K562 (cell line): ENCODE measurements around the gene VAC14. TPM values are rescaled to one million over a fixed set of nuclear protein-coding genes. Genes with fewer than 3 reads are reported as not detected.

Experiments used
- ATAC-seq: fragments of 200-7000 bp; cut with Tn5 transposase; 3 replicates; pipeline ENCODE4 v1.9.1; 2020; ENCODE audit warnings: moderate library complexity
- BruUV-seq: library from RNA; stranded (reverse); fragments of 400-500 nt; replicated peaks from 2 replicates; lab custom pipeline; 2021; lab: Mats Ljungman, UMichigan
- CTCF ChIA-PET: fragments of 300-600 bp; formaldehyde crosslinking; extraction: SDS; loops from one replicate; lab custom pipeline; 2021; ENCODE audit warnings: low intra/inter-chr PET ratio; lab: Yijun Ruan, JAX
- POLR2A ChIA-PET: fragments of 300-600, 350-650 bp; sonication (Branson Sonifier 250); formaldehyde crosslinking; extraction: SDS; loops from one replicate; lab custom pipeline; 2021; ENCODE audit warnings: antibody characterized with exemption, inconsistent platforms; lab: Yijun Ruan, JAX
- DNase-seq, 4 experiments: peaks; one replicate each; pipeline versions ENCODE4 v3.0.0 to v3.0.0-alpha.2; 2011 to 2018; ENCODE audit warnings: low spot score in 3 of 4, mixed read lengths in 3 of 4; ENCODE audit errors: extremely low read depth in 1 of 4
- FAIRE-seq: peaks from 2 replicates; lab custom pipeline; 2011; peaks lifted over from hg19 to GRCh38; lab: Jason Lieb, UNC
- H2AFZ ChIP-seq: 2 replicates; pipeline ENCODE4 v1.6.0; 2011; ENCODE audit warnings: low read depth, low read length, control low read depth, inconsistent platforms
- H3K27ac ChIP-seq: fragments of 200-600 bp; 3 replicates; pipeline ENCODE4 v1.8.0; 2011; ENCODE audit warnings: low read depth, mild to moderate bottlenecking, control low read depth, inconsistent platforms, low read length, moderate library complexity, mixed read lengths; ENCODE audit errors: extremely low read depth
- H3K27me3 ChIP-seq, 2 experiments: fragments of 300-600 bp in 1 of 2; 2 replicates in 1 of 2; 3 replicates in 1 of 2; pipeline versions ENCODE4 v1.6.0 to v1.8.0; 2011; ENCODE audit warnings: inconsistent platforms in 2 of 2, low read length in 2 of 2, mild to moderate bottlenecking in 1 of 2, mixed read lengths in 1 of 2, moderate library complexity in 1 of 2; ENCODE audit not compliant: control insufficient read depth in 2 of 2, insufficient read depth in 2 of 2
- H3K36me3 ChIP-seq: fragments of 300-600 bp; 3 replicates; pipeline ENCODE4 v1.8.0; 2011; ENCODE audit warnings: mild to moderate bottlenecking, low read length, inconsistent platforms; ENCODE audit not compliant: control insufficient read depth, insufficient read depth
- H3K4me1 ChIP-seq, 2 experiments: fragments of 200-600 bp in 1 of 2; replicated peaks in 1 of 2; 2 replicates in 1 of 2; 3 replicates in 1 of 2; pipeline versions ENCODE4 v1.5.1 to v1.8.0; 2011; ENCODE audit warnings: inconsistent platforms in 2 of 2, low read length in 2 of 2, mild to moderate bottlenecking in 1 of 2, mixed read lengths in 1 of 2, moderate library complexity in 1 of 2; ENCODE audit not compliant: control insufficient read depth in 2 of 2, insufficient read depth in 2 of 2
- H3K4me2 ChIP-seq: 2 replicates; pipeline ENCODE4 v1.6.1; 2011; ENCODE audit warnings: low read length, control low read depth, inconsistent platforms, mixed read lengths; ENCODE audit not compliant: insufficient read depth
- H3K4me3 ChIP-seq: fragments of 200-600 bp; sonication (generic), shearing (Covaris generic); 2 replicates; pipeline ENCODE4 v1.5.1; 2016; ENCODE audit warnings: control low read depth, inconsistent platforms
- H3K79me2 ChIP-seq: fragments of 200-600 bp; 3 replicates; pipeline ENCODE4 v1.8.0; 2011; ENCODE audit warnings: low read length, inconsistent platforms; ENCODE audit not compliant: control insufficient read depth, insufficient read depth
- H3K9ac ChIP-seq, 2 experiments: 2 replicates each; pipeline versions ENCODE4 v1.6.0 to v1.6.1; 2011; ENCODE audit warnings: low read depth in 2 of 2, low read length in 2 of 2, control low read depth in 1 of 2, inconsistent platforms in 1 of 2, mild to moderate bottlenecking in 1 of 2, mixed read lengths in 1 of 2; ENCODE audit not compliant: insufficient read depth in 1 of 2
- H3K9me1 ChIP-seq: one replicate; pipeline ENCODE4 v1.6.0; 2011; ENCODE audit warnings: inconsistent platforms, mild to moderate bottlenecking, low read length, moderate library complexity; ENCODE audit not compliant: control insufficient read depth, insufficient read depth
- H3K9me3 ChIP-seq: replicated peaks from 2 replicates; pipeline ENCODE4 v1.5.1; 2011; ENCODE audit warnings: low read depth, low read length, inconsistent platforms; ENCODE audit not compliant: control insufficient read depth, insufficient read depth
- H4K20me1 ChIP-seq: replicated peaks from 2 replicates; pipeline ENCODE4 v1.6.1; 2011; ENCODE audit warnings: low read length, inconsistent platforms, mixed read lengths; ENCODE audit not compliant: control insufficient read depth, insufficient read depth
- ATF3 ChIP-seq, 2 experiments: fragments of 450-650 bp in 1 of 2; sonication (generic) in 1 of 2; formaldehyde crosslinking in 1 of 2; IDR thresholded peaks in 1 of 2; conservative IDR thresholded peaks in 1 of 2; 2 replicates each; pipeline versions ENCODE4 v1.6.1 to v1.8.1; 2016 to 2023; ENCODE audit warnings: mild to moderate bottlenecking in 2 of 2, moderate library complexity in 2 of 2, inconsistent platforms in 1 of 2, missing genetic modification reagents in 1 of 2
- BRD4 ChIP-seq: fragments of 200-600 bp; sonication (generic); IDR thresholded peaks from 2 replicates; pipeline ENCODE4 v1.6.1; 2017; ENCODE audit warnings: inconsistent platforms
- CBFB ChIP-seq: sonication (generic); formaldehyde crosslinking; IDR thresholded peaks from 2 replicates; pipeline ENCODE4 v1.4.0; 2020; ENCODE audit warnings: mild to moderate bottlenecking, missing genetic modification reagents
- CEBPG ChIP-seq, 3 experiments: fragments of 200-800 bp in 1 of 3; sonication (Bioruptor generic) in 1 of 3; sonication (generic) in 1 of 3; formaldehyde crosslinking in 1 of 3; IDR thresholded peaks in 2 of 3; conservative IDR thresholded peaks in 1 of 3; 2 replicates each; pipeline versions ENCODE4 v1.6.1 to v1.8.0; 2016 to 2022; ENCODE audit warnings: missing compliant biosample characterization in 2 of 3, missing genetic modification characterization in 2 of 3, mild to moderate bottlenecking in 1 of 3, missing genetic modification reagents in 1 of 3
- EZH2 ChIP-seq: IDR thresholded peaks from 2 replicates; pipeline ENCODE4 v1.6.1; 2012; ENCODE audit warnings: low read depth, mild to moderate bottlenecking, inconsistent platforms, low read length, borderline replicate concordance
- PTRF ChIP-seq: fragments of 450-650 bp; IDR thresholded peaks from 2 replicates; pipeline ENCODE4 v1.6.1; 2016; ENCODE audit warnings: mild to moderate bottlenecking, missing genetic modification characterization, missing compliant biosample characterization
- RNF2 ChIP-seq: sonication (generic); IDR thresholded peaks from 2 replicates; pipeline ENCODE4 v1.6.1; 2016
- U2AF1 ChIP-seq: fragments of 200-400 bp; formaldehyde crosslinking; optimal IDR thresholded peaks from 2 replicates; pipeline ENCODE3; 2017; ENCODE audit warnings: mild to moderate bottlenecking, low read depth, low read length, moderate library complexity
- YBX1 ChIP-seq: fragments of 450-650 bp; IDR thresholded peaks from 2 replicates; pipeline ENCODE4 v1.7.1; 2016; ENCODE audit warnings: mild to moderate bottlenecking
- WGBS: fragments of 100-300 bp; shearing (Covaris generic); methylation state at CpG from one replicate; pipeline ENCODE4 v1.1.6; 2016; ENCODE audit warnings: low coverage, mixed read lengths; ENCODE audit not compliant: insufficient coverage; ENCODE audit errors: missing lambda C conversion rate; 5-methylcytosine and 5-hydroxymethylcytosine counted together
- in situ Hi-C: fragments of 300-500 bp; cut with MboI; formaldehyde crosslinking; loops from 4 replicates; pipeline ENCODE4 v1.15.0; 2018; ENCODE audit warnings: inconsistent platforms, mixed read lengths
- intact Hi-C: fragments of 100-400 bp; cut with micrococcal nuclease; formaldehyde crosslinking; loops from 2 replicates; pipeline ENCODE4 v1.14.2; 2022
- polyA plus RNA-seq, 8 experiments: library from polyadenylated mRNA; depleted of rRNA in 4 of 8; stranded (reverse) in 5 of 8; unstranded in 3 of 8; fragments of >200 nt; fragmentation: Nextera tagmentation in 2 of 8; fragmentation: Illumina TruSeq in 1 of 8; extraction: Ambion mirVana in 2 of 8; extraction: Trizol in 1 of 8; gene quantifications; 2 replicates each; pipeline versions ENCODE4 v1.2.1 to v1.2.3, GENCODE V29; 2011 to 2014; ENCODE audit warnings: inconsistent platforms in 1 of 8, missing spikeins in 1 of 8
- total RNA-seq, 7 experiments: library from RNA; depleted of rRNA in 6 of 7; stranded (reverse); fragments of >200 nt in 6 of 7; fragmentation: Illumina TruSeq in 2 of 7; extraction: Trizol in 2 of 7; gene quantifications; 2 replicates each; pipeline versions ENCODE4 v1.2.1 to v1.2.3, GENCODE V29; 2011 to 2021; ENCODE audit warnings: low replicate concordance in 1 of 7
- TF ChIP-seq, protein P1 (sequence below): fragments of 250-450 bp; sonication (Bioruptor Pico); IDR thresholded peaks from 2 replicates; pipeline ENCODE4 v1.9.0; 2021; ENCODE audit warnings: mild to moderate bottlenecking

Gene VAC14
- total and polyA plus RNA-seq, 9 of the 15 experiments (the other 6 are each of a cell fraction or from before 2014, with no cell fraction given), result 1.3 to 41.6 (median 26.6) TPM

GRCh38 chr16:70713824-70714223, 87.1 kb downstream of the VAC14 start:
- no TSS peak for BruUV-seq
- peaks cover 3% of the 10 kb centered on the region for H3K9me1 ChIP-seq
- H3K9me3 ChIP-seq, result no peaks in the 10 kb centered on the region
- POLR2A ChIA-PET, result interaction anchor here (0.6 to 1.5 kb wide), 2 partner anchors 11 to 52 kb away, joined by 3 read pairs; no protein-coding TSS in a partner anchor
- intact Hi-C loops, result no loop called here
- peaks cover 2 to 11% of the 10 kb centered on the region in 2 experiments; a peak in 3 of 5 replicates for H3K4me1 ChIP-seq
- DNase-seq (no peak), ATAC-seq (no peak), FAIRE-seq (no peak)
- no peaks in the 10 kb centered on the region for H3K79me2 ChIP-seq
- no peaks in the 10 kb centered on the region for H4K20me1 ChIP-seq
- no peaks in the 10 kb centered on the region for H3K27me3 ChIP-seq
- H3K36me3 ChIP-seq, result peaks cover 5% of the 10 kb centered on the region; the same call in 1 of the 3 replicates
- TF ChIP-seq PTRF (tag) (no peak), EZH2 (no peak), U2AF1 (no peak), YBX1 (no peak), RNF2 (no peak), BRD4 (no peak)
- CTCF ChIA-PET, result no interaction called here
- H3K4me2 ChIP-seq, result no peak overlapping the region
- H2AFZ ChIP-seq, result no peak overlapping the region
- H3K4me3 ChIP-seq, result no peak overlapping the region
- in situ Hi-C loops, result no loop called here
- no peak overlapping the region for H3K9ac ChIP-seq
- WGBS, result 71% methylated on average over 7 of the region's 10 CpGs
- no peak overlapping the region for H3K27ac ChIP-seq

- intact Hi-C loops (no loop called here), in situ Hi-C loops (no loop called here)
- no peak overlapping the region for H2AFZ ChIP-seq
- WGBS, result 62% methylated on average over 5 of the region's 5 CpGs
- no peak overlapping the region for H3K9ac ChIP-seq
- ATAC-seq, result peak; percentile 64
- H3K9me1 ChIP-seq, result peaks cover 3% of the 10 kb centered on the region
- ChIA-PET POLR2A (interaction anchor here (1.5 kb wide), 1 partner anchor 51 kb away, joined by 3 read pairs; no protein-coding TSS in a partner anchor), CTCF (no interaction called here)
- no peaks in the 10 kb centered on the region for H3K27me3 ChIP-seq
- H4K20me1 ChIP-seq, result no peaks in the 10 kb centered on the region
- TF ChIP-seq CBFB (CRISPR knock-in tag), result no peak
- TF ChIP-seq ATF3 (IDR thresholded peaks at IDR 0.05), result peak; percentile 61
- TF ChIP-seq ATF3 (CRISPR knock-in tag; conservative IDR thresholded peaks at IDR 0.05), result no peak
- no peak for TF ChIP-seq CEBPG (CRISPR knock-in tag; IDR thresholded peaks at IDR 0.05)
- peak in 1 of 2 experiments; percentile 53; a peak in 2 of 4 replicates for TF ChIP-seq CEBPG (tag; conservative IDR thresholded peaks at IDR 0.05 in 1 of 2, IDR thresholded peaks at IDR 0.05 in 1 of 2)
- TF ChIP-seq, protein P1, sequence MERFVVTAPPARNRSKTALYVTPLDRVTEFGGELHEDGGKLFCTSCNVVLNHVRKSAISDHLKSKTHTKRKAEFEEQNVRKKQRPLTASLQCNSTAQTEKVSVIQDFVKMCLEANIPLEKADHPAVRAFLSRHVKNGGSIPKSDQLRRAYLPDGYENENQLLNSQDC, result no peak
- BruUV-seq, result no TSS peak
- DNase-seq, result no peak
- FAIRE-seq, result no peak
- no peak overlapping the region for H3K27ac ChIP-seq
- no peak overlapping the region for H3K4me3 ChIP-seq
- H3K36me3 ChIP-seq, result peaks cover 5% of the 10 kb centered on the region; the same call in 1 of the 3 replicates
- H3K9me3 ChIP-seq, result no peaks in the 10 kb centered on the region
- H3K79me2 ChIP-seq, result no peaks in the 10 kb centered on the region
- H3K4me1 ChIP-seq, result peaks cover 2 to 14% of the 10 kb centered on the region in 2 experiments; a peak in 3 of 5 replicates
- H3K4me2 ChIP-seq, result no peak overlapping the region
Measured at GRCh38 chr16:70713342-70713741, 87.6 kb downstream of the VAC14 start.
